K562 (cell line): ENCODE measurements around the gene ZSWIM7. TPM values are rescaled to one million over a fixed set of nuclear protein-coding genes. Genes with fewer than 3 reads are reported as not detected.

Experiments used
- ATAC-seq: fragments of 200-7000 bp; cut with Tn5 transposase; 3 replicates; pipeline ENCODE4 v1.9.1; 2020; ENCODE audit warnings: moderate library complexity
- BruUV-seq: library from RNA; stranded (reverse); fragments of 400-500 nt; replicated peaks from 2 replicates; lab custom pipeline; 2021; lab: Mats Ljungman, UMichigan
- CTCF ChIA-PET: fragments of 300-600 bp; formaldehyde crosslinking; extraction: SDS; loops from one replicate; lab custom pipeline; 2021; ENCODE audit warnings: low intra/inter-chr PET ratio; lab: Yijun Ruan, JAX
- POLR2A ChIA-PET: fragments of 300-600, 350-650 bp; sonication (Branson Sonifier 250); formaldehyde crosslinking; extraction: SDS; loops from one replicate; lab custom pipeline; 2021; ENCODE audit warnings: antibody characterized with exemption, inconsistent platforms; lab: Yijun Ruan, JAX
- DNase-seq, 4 experiments: peaks; one replicate each; pipeline versions ENCODE4 v3.0.0 to v3.0.0-alpha.2; 2011 to 2018; ENCODE audit warnings: low spot score in 3 of 4, mixed read lengths in 3 of 4; ENCODE audit errors: extremely low read depth in 1 of 4
- FAIRE-seq: peaks from 2 replicates; lab custom pipeline; 2011; peaks lifted over from hg19 to GRCh38; lab: Jason Lieb, UNC
- H2AFZ ChIP-seq: 2 replicates; pipeline ENCODE4 v1.6.0; 2011; ENCODE audit warnings: low read depth, low read length, control low read depth, inconsistent platforms
- H3K27ac ChIP-seq: fragments of 200-600 bp; 3 replicates; pipeline ENCODE4 v1.8.0; 2011; ENCODE audit warnings: low read depth, mild to moderate bottlenecking, control low read depth, inconsistent platforms, low read length, moderate library complexity, mixed read lengths; ENCODE audit errors: extremely low read depth
- H3K27me3 ChIP-seq, 2 experiments: fragments of 300-600 bp in 1 of 2; 2 replicates in 1 of 2; 3 replicates in 1 of 2; pipeline versions ENCODE4 v1.6.0 to v1.8.0; 2011; ENCODE audit warnings: inconsistent platforms in 2 of 2, low read length in 2 of 2, mild to moderate bottlenecking in 1 of 2, mixed read lengths in 1 of 2, moderate library complexity in 1 of 2; ENCODE audit not compliant: control insufficient read depth in 2 of 2, insufficient read depth in 2 of 2
- H3K36me3 ChIP-seq: fragments of 300-600 bp; 3 replicates; pipeline ENCODE4 v1.8.0; 2011; ENCODE audit warnings: mild to moderate bottlenecking, low read length, inconsistent platforms; ENCODE audit not compliant: control insufficient read depth, insufficient read depth
- H3K4me1 ChIP-seq, 2 experiments: fragments of 200-600 bp in 1 of 2; replicated peaks in 1 of 2; 2 replicates in 1 of 2; 3 replicates in 1 of 2; pipeline versions ENCODE4 v1.5.1 to v1.8.0; 2011; ENCODE audit warnings: inconsistent platforms in 2 of 2, low read length in 2 of 2, mild to moderate bottlenecking in 1 of 2, mixed read lengths in 1 of 2, moderate library complexity in 1 of 2; ENCODE audit not compliant: control insufficient read depth in 2 of 2, insufficient read depth in 2 of 2
- H3K4me2 ChIP-seq: 2 replicates; pipeline ENCODE4 v1.6.1; 2011; ENCODE audit warnings: low read length, control low read depth, inconsistent platforms, mixed read lengths; ENCODE audit not compliant: insufficient read depth
- H3K4me3 ChIP-seq: fragments of 200-600 bp; sonication (generic), shearing (Covaris generic); 2 replicates; pipeline ENCODE4 v1.5.1; 2016; ENCODE audit warnings: control low read depth, inconsistent platforms
- H3K79me2 ChIP-seq: fragments of 200-600 bp; 3 replicates; pipeline ENCODE4 v1.8.0; 2011; ENCODE audit warnings: low read length, inconsistent platforms; ENCODE audit not compliant: control insufficient read depth, insufficient read depth
- H3K9ac ChIP-seq, 2 experiments: 2 replicates each; pipeline versions ENCODE4 v1.6.0 to v1.6.1; 2011; ENCODE audit warnings: low read depth in 2 of 2, low read length in 2 of 2, control low read depth in 1 of 2, inconsistent platforms in 1 of 2, mild to moderate bottlenecking in 1 of 2, mixed read lengths in 1 of 2; ENCODE audit not compliant: insufficient read depth in 1 of 2
- H3K9me1 ChIP-seq: one replicate; pipeline ENCODE4 v1.6.0; 2011; ENCODE audit warnings: inconsistent platforms, mild to moderate bottlenecking, low read length, moderate library complexity; ENCODE audit not compliant: control insufficient read depth, insufficient read depth
- H3K9me3 ChIP-seq: replicated peaks from 2 replicates; pipeline ENCODE4 v1.5.1; 2011; ENCODE audit warnings: low read depth, low read length, inconsistent platforms; ENCODE audit not compliant: control insufficient read depth, insufficient read depth
- H4K20me1 ChIP-seq: replicated peaks from 2 replicates; pipeline ENCODE4 v1.6.1; 2011; ENCODE audit warnings: low read length, inconsistent platforms, mixed read lengths; ENCODE audit not compliant: control insufficient read depth, insufficient read depth
- CHD4 ChIP-seq: fragments of 200-600 bp; sonication (generic); IDR thresholded peaks from 3 replicates; pipeline ENCODE4 v1.6.1; 2012; ENCODE audit warnings: low read depth, mild to moderate bottlenecking, mixed read lengths, low read length, inconsistent platforms; ENCODE audit not compliant: insufficient read depth, insufficient replicate concordance, poor library complexity, severe bottlenecking
- KLF13 ChIP-seq: fragments of 450-650 bp; IDR thresholded peaks from 2 replicates; pipeline ENCODE4 v1.6.1; 2016; ENCODE audit warnings: missing genetic modification characterization, low read depth, mild to moderate bottlenecking, missing compliant biosample characterization, moderate library complexity, borderline replicate concordance
- THRAP3 ChIP-seq: fragments of 450-650 bp; IDR thresholded peaks from 2 replicates; pipeline ENCODE4 v1.6.1; 2016; ENCODE audit warnings: mild to moderate bottlenecking, inconsistent platforms, borderline replicate concordance
- ZBTB7A ChIP-seq: IDR thresholded peaks from 2 replicates; pipeline ENCODE4 v1.6.1; 2011; ENCODE audit warnings: low read depth, mild to moderate bottlenecking, low read length, moderate library complexity, borderline replicate concordance; ENCODE audit not compliant: control insufficient read depth
- ZNF175 ChIP-seq: fragments of 200-800 bp; sonication (Bioruptor generic); IDR thresholded peaks from 2 replicates; pipeline ENCODE4 v1.6.1; 2016; ENCODE audit warnings: low read depth, mild to moderate bottlenecking, missing genetic modification characterization, missing compliant biosample characterization
- ZNF274 ChIP-seq: IDR thresholded peaks from 2 replicates; pipeline ENCODE4 v1.6.1; 2011; ENCODE audit warnings: low read depth, mild to moderate bottlenecking, low read length, moderate library complexity, borderline replicate concordance
- ZNF668 ChIP-seq: fragments of 250-450 bp; sonication (Bioruptor Pico); IDR thresholded peaks from 2 replicates; pipeline ENCODE4 v1.8.0; 2022; ENCODE audit warnings: mild to moderate bottlenecking, inconsistent platforms
- WGBS: fragments of 100-300 bp; shearing (Covaris generic); methylation state at CpG from one replicate; pipeline ENCODE4 v1.1.6; 2016; ENCODE audit warnings: low coverage, mixed read lengths; ENCODE audit not compliant: insufficient coverage; ENCODE audit errors: missing lambda C conversion rate; 5-methylcytosine and 5-hydroxymethylcytosine counted together
- in situ Hi-C: fragments of 300-500 bp; cut with MboI; formaldehyde crosslinking; loops from 4 replicates; pipeline ENCODE4 v1.15.0; 2018; ENCODE audit warnings: inconsistent platforms, mixed read lengths
- intact Hi-C: fragments of 100-400 bp; cut with micrococcal nuclease; formaldehyde crosslinking; loops from 2 replicates; pipeline ENCODE4 v1.14.2; 2022
- polyA plus RNA-seq, 8 experiments: library from polyadenylated mRNA; depleted of rRNA in 4 of 8; stranded (reverse) in 5 of 8; unstranded in 3 of 8; fragments of >200 nt; fragmentation: Nextera tagmentation in 2 of 8; fragmentation: Illumina TruSeq in 1 of 8; extraction: Ambion mirVana in 2 of 8; extraction: Trizol in 1 of 8; gene quantifications; 2 replicates each; pipeline versions ENCODE4 v1.2.1 to v1.2.3, GENCODE V29; 2011 to 2014; ENCODE audit warnings: inconsistent platforms in 1 of 8, missing spikeins in 1 of 8
- total RNA-seq, 7 experiments: library from RNA; depleted of rRNA in 6 of 7; stranded (reverse); fragments of >200 nt in 6 of 7; fragmentation: Illumina TruSeq in 2 of 7; extraction: Trizol in 2 of 7; gene quantifications; 2 replicates each; pipeline versions ENCODE4 v1.2.1 to v1.2.3, GENCODE V29; 2011 to 2021; ENCODE audit warnings: low replicate concordance in 1 of 7
- TF ChIP-seq, protein P1 (sequence below): sonication (generic); formaldehyde crosslinking; IDR thresholded peaks from 2 replicates; pipeline ENCODE4 v1.8.1; 2023; ENCODE audit warnings: mild to moderate bottlenecking, missing genetic modification reagents

ZSWIM7 gene
- total and polyA plus RNA-seq, 9 of the 15 experiments (the other 6 are each of a cell fraction or from before 2014, with no cell fraction given), result 5.9 to 18.7 (median 9.5) TPM

DNA sequence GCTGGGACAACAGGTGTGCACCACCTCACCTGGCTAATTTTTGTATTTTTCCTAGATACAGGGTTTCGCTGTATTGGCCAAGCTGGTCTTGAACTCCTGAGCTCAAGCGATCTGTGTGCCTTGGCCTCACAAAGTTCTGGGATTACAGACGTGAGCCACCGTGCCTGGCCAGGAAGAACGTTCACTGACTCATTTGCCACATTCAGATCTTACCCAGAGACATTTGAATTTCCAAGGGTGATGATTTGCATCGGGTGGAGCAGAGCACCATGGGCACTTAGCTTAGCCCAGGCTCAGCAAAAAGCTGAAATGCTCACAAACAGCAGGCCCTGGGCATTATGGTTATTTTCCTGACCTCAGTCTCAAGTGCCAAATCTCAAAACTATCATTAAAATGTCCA lies 69.1 kb downstream of the ZSWIM7 start:
- ATAC-seq (no peak), DNase-seq (no peak), FAIRE-seq (no peak)
- Histone ChIP-seq H2AFZ (no peak overlapping the region), H3K27ac (no peak overlapping the region), H3K4me2 (no peak overlapping the region), H3K9ac (no peak overlapping the region), H3K36me3 (no peaks in the 10 kb centered on the region), H3K9me1 (no peaks in the 10 kb centered on the region), H3K4me3 (no peak overlapping the region), H3K4me1 (peaks cover 4 to 14% of the 10 kb centered on the region in 2 experiments; a peak in 3 of 5 replicates), H3K27me3 (no peaks in the 10 kb centered on the region), H3K9me3 (no peaks in the 10 kb centered on the region), H3K79me2 (no peaks in the 10 kb centered on the region), H4K20me1 (no peaks in the 10 kb centered on the region)
- BruUV-seq, result no TSS peak
- 42% methylated on average over 6 of the region's 6 CpGs for WGBS
- intact Hi-C loops (no loop called here), in situ Hi-C loops (no loop called here)
- POLR2A ChIA-PET, result interaction anchor here (0.7 kb wide), 1 partner anchor 176 kb away, joined by 3 read pairs; no protein-coding TSS in a partner anchor
- TF ChIP-seq ZNF274, result no peak
- no peak for TF ChIP-seq CHD4
- TF ChIP-seq ZNF175 (CRISPR knock-in tag), result no peak
- no peak for TF ChIP-seq KLF13
- TF ChIP-seq, protein P1, sequence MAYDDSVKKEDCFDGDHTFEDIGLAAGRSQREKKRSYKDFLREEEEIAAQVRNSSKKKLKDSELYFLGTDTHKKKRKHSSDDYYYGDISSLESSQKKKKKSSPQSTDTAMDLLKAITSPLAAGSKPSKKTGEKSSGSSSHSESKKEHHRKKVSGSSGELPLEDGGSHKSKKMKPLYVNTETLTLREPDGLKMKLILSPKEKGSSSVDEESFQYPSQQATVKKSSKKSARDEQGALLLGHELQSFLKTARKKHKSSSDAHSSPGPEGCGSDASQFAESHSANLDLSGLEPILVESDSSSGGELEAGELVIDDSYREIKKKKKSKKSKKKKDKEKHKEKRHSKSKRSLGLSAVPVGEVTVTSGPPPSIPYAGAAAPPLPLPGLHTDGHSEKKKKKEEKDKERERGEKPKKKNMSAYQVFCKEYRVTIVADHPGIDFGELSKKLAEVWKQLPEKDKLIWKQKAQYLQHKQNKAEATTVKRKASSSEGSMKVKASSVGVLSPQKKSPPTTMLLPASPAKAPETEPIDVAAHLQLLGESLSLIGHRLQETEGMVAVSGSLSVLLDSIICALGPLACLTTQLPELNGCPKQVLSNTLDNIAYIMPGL (CRISPR knock-in tag), result no peak
- TF ChIP-seq ZNF668, result no peak
- no peak for TF ChIP-seq ZBTB7A
- TF ChIP-seq THRAP3, result no peak
- CTCF ChIA-PET, result interaction anchor here (1.0 kb wide), 1 partner anchor 14 kb away, joined by 3 read pairs; no protein-coding TSS in a partner anchor
